Activated CD8-positive, alpha-beta memory T cell treated with anti-CD3 and anti-CD28 coated beads for 1 hour (primary cell): ENCODE data around the gene ESAM.
"Not testable (repeated sequence)": the region's sequence is repeated elsewhere in the genome, so short reads cannot be mapped to it uniquely, and the experiment has no call there.

ENCODE experiments used
- DNase-seq, 2 donors: peaks; one replicate each; pipeline ENCODE4 v3.0.0-alpha.2; 2020; ENCODE audit warnings: low read depth in 1 of 2; ENCODE audit errors: extremely low read depth in 1 of 2

ESAM gene

GRCh38 chr11:124776865-124777645 lies 15.0 kb upstream of the ESAM start:
- no peak for DNase-seq

GRCh38 chr11:124770959-124771358 lies 8.9 kb upstream of the ESAM start:
- not testable (repeated sequence) for DNase-seq

GRCh38 chr11:124769806-124770774 lies 8.0 kb upstream of the ESAM start:
- DNase-seq = no peak

GRCh38 chr11:124768914-124769313 lies 6.8 kb upstream of the ESAM start:
- no peak for DNase-seq

GRCh38 chr11:124766156-124766555 lies 4.1 kb upstream of the ESAM start:
- no peak for DNase-seq

GRCh38 chr11:124763156-124763947 lies 1.3 kb upstream of the ESAM start:
- DNase-seq = peak; percentile 68 to 85

- no peak for DNase-seq
Measured at GRCh38 chr11:124762624-124763155, 600 bp upstream of the ESAM start.

GRCh38 chr11:124761301-124762104 lies 587 bp downstream of the ESAM start:
- DNase-seq = no peak

GRCh38 chr11:124760806-124761205 lies 1.3 kb downstream of the ESAM start:
- no peak for DNase-seq

GRCh38 chr11:124760205-124760652 lies 1.9 kb downstream of the ESAM start:
- no peak for DNase-seq

- DNase-seq = no peak
Measured at GRCh38 chr11:124759266-124760204, 2.6 kb downstream of the ESAM start.

GRCh38 chr11:124758355-124759265 lies 3.5 kb downstream of the ESAM start:
- peak in 1 of 2 donors; percentile 38 for DNase-seq

- DNase-seq = no peak
Measured at GRCh38 chr11:124757320-124757719, 4.8 kb downstream of the ESAM start.

GRCh38 chr11:124756753-124757227 lies 5.3 kb downstream of the ESAM start:
- DNase-seq = no peak

- no peak for DNase-seq
Measured at GRCh38 chr11:124756033-124756752, 5.9 kb downstream of the ESAM start.

- DNase-seq = no peak
Measured at GRCh38 chr11:124754710-124755109, 7.4 kb downstream of the ESAM start.

- DNase-seq = no peak
Measured at GRCh38 chr11:124754309-124754708, 7.8 kb downstream of the ESAM start.
